GM18870 (cell line): ENCODE data around the gene IFNA10.
"Not testable (repeated sequence)": the region's sequence is repeated elsewhere in the genome, so short reads cannot be mapped to it uniquely, and the experiment has no call there.

Experiments used
- ATAC-seq: cut with Tn5 transposase; IDR thresholded peaks from one replicate; pipeline ENCODE4 v1.9.1; 2021; ENCODE audit warnings: moderate library complexity; ENCODE audit not compliant: unreplicated experiment

IFNA10 gene

DNA sequence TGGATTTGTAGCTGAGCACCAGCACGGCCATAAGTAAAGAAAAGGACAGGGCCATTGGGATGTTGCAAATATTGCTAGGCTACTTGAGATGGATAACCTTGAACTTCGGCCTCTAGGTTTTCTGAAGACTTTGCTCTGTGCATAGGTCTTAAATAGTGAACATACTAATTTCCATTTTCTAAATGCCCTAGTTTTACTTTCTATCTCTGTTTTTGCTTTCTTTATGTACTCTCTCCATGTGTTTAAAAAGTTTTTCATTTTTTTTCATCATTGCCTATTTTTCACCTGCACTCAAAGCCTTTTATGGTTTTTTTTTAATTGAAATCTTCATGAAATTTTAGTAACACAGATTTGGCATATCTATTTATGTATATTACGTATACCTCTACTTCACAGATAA is at the start of gene IFNA10:
TSS of gene IFNA10 (minus strand) at position 101 of the 400 bp plus-strand sequence. CDS start at position 55, 46 bp downstream.
- ATAC-seq = not testable (repeated sequence)

- ATAC-seq = no peak
These were observed 48.7 kb upstream of the IFNA10 start for GRCh38 chr9:21255538-21256212.

- peak; percentile 69 for ATAC-seq
These were observed 46.0 kb upstream of the IFNA10 start for GRCh38 chr9:21252721-21253547.

GRCh38 chr9:21251638-21252037 is 44.7 kb upstream of the IFNA10 start:
- ATAC-seq = no peak

GRCh38 chr9:21251190-21251589 is 44.2 kb upstream of the IFNA10 start:
- no peak for ATAC-seq

DNA sequence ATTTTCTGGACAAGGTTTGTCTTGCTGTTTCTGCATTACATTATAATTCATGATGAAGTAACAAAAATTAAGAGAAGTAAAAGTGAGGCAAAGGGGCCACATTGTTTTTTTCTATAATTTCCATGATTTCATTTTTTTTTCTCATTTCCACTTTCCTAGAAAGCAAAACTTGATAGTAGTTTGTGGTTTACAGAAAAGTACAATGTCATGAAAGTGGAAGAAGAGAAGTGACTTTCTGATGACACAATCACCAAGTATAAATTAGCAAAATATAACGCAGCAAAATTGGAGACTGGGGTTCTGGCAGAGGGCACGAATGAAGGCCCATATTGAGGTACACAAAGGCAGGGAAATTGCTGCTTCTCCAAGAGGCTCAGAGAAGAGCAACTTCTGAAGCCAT is 37.9 kb upstream of the IFNA10 start:
- no peak for ATAC-seq

DNA sequence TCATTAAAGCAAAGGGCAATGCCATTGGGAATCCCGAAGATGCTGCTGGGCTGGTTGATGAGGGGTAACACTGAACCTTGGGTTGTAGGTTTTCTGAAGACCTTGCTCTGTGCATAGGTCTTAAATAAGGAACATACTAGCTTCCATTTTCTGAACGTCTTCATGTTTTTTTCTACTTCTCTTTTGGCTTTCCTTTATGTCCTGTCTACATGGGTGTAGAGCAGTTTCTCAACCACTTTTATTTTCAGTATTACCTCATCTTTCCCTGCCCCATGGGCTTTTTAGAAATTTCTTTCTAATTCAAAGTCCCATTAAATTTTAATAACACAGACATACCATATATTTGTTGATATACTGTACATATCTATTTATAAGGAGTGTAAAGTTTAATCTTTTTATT is 33.0 kb upstream of the IFNA10 start, which contains the start of gene IFNA14:
TSS of gene IFNA14 (minus strand) at position 95 of the 400 bp plus-strand sequence. CDS start at position 25, 70 bp downstream.
- peak; percentile 52 for ATAC-seq

DNA sequence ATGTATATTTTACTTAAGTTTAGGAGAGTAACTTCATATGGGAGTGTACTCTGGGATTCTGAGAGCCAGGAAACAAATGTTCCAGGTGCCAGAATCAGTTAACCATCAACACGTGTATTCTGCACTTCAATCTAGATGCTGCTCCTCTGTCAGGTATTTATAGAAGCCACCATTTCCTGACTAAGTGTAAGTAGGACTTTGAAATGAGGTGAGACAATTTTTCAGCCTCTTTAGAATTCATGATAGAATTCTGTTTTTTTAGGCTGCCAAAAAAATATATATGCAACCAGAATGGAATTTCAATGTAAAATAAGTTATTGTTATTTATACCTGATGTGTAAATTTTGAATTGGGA is 29.4 kb upstream of the IFNA10 start:
- not testable (repeated sequence) for ATAC-seq

- peak; percentile 75 for ATAC-seq
These were observed 28.8 kb upstream of the IFNA10 start for GRCh38 chr9:21235468-21236359.

DNA sequence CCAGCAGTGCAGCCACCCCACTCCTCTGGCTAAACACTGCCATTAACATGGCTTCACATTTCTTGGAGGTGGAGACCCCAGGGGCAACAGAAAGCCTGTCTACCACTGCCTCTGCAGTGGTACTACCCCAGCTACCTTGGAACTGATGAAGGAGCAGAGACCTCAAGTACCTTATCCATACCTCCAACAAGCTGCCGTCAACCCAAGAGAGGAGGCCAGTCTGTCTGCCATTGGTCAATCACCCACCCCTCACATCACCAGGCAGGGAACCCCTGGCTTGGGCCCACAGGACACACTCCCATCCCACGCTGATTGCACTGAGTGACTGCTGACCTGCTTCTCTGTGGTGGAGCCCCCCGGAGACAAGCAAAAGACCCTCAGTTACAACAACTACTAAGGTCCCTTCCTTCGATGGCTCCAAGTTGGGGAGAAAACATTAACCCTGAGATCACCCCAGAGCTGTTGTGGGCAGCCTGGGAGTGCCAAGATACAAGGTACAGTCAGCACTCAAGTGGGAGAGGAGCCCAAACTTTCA is 27.3 kb upstream of the IFNA10 start:
- no peak for ATAC-seq

DNA sequence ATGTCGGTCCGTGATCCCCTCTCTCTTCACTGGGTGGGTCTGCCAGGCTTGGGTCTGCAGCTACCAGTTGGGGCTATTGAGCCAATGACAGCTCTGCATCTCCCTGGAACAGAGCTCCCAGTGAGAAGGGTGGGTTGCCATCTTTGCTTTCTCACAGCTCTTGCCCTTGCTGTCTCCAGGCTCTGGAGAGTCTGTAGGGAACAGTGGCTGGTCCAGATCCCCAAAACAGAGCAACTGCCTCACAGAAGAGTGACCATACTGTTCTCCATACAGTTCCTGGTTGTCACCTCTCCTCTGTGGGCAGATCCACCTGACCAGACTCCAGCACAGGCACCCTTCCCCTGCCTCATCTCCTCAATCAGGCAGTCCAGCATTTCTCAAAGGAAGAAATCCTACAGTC is 26.3 kb upstream of the IFNA10 start:
- no peak for ATAC-seq

DNA sequence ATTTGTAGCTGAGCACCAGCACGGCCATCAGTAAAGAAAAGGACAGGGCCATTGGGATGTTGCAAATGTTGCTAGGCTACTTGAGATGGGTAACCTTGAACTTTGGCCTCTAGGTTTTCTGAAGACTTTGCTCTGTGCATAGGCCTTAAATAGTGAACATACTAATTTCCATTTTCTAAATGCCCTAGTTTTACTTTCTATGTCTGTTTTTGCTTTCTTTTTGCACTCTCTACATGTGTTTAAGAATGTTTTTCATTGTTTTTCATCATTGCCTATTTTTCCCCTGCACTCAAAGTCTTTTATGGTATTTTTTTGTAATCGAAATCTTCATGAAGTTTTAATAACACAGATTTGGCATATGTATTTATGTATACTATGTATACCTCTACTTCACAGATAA is 21.2 kb upstream of the IFNA10 start, which contains the start of gene IFNA17:
TSS of gene IFNA17 (minus strand) at position 101 of the 400 bp plus-strand sequence. CDS start at position 52, 49 bp downstream.
- no peak for ATAC-seq

- not testable (repeated sequence) for ATAC-seq
These were observed 10.3 kb upstream of the IFNA10 start, which contains the start of gene IFNA16 for GRCh38 chr9:21217211-21217610. IFNA16 (minus strand) TSS chr9:21217311; CDS start chr9:21217305, 6 bp downstream.

DNA sequence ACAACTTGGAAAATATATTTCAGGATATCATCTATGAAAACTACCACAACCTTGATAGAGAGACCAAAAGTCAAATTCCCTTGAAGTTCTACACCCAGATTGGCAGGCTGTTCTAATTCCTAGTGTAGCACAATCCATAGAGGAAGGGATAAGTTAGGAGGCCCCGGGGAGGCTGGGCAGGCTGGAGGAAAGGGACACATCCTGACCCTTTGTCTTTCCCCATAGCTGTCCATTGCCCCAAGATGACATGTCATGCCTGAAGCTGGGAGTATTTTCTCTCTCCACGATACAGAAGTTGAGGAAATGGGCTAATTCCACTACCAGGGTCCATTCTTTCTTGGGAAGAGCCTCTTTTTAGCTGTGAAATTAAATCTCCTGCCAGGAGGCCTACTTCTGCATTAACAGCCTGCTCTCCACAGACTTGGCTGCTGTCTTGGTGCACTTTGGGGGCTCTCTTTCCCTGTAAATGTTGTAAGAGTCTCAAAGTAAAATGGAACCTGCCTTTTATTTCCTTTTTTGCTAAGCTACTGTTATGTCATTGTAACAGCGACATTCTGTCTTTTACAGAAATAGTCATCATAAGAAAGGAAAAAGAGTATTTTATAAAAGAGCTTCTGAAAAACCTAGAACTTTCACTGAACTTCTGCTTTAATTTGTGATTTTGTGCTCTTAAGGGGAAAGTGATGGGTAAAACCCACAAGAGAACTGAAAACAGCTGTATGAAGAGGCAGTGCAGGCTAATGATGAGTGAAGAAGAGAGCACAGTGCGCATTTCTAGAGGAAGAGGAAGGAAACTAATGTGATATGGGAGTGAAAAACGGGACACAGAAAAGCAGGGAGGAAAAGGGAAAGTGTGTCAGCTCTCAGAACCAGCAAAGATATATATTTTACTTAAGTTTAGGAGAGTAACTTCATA is 6.7 kb upstream of the IFNA10 start:
- ATAC-seq = peak; percentile 74

GRCh38 chr9:21212160-21212559 is 5.2 kb upstream of the IFNA10 start:
- ATAC-seq = not testable (repeated sequence)

- not testable (repeated sequence) for ATAC-seq
These were observed 3.8 kb upstream of the IFNA10 start for GRCh38 chr9:21210782-21211181.

- no peak for ATAC-seq
These were observed 3.4 kb upstream of the IFNA10 start for GRCh38 chr9:21210311-21210710.

DNA sequence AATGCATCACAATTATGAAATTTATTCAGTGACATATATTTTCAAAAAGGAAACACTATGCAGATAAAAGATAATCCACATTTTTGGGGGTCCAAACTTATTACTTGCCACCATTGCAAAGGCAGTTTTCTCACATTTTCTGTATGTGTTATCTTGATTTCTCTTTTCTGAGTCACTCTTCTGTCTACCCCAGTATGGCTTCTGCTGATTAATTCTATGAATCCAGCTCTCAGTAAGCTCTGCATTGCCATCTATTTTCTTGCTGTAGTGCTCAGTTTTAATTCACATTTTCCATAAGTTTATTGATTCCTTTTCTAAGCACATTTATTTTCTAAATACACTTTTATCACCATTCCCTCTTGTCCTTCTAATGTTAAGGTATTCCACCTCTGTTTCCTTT is 1.7 kb downstream of the IFNA10 start:
- ATAC-seq = no peak

- not testable (repeated sequence) for ATAC-seq
These were observed 4.8 kb downstream of the IFNA10 start, which contains the start of gene IFNA7 for GRCh38 chr9:21202105-21202504. IFNA7 (minus strand) TSS chr9:21202205; CDS start chr9:21202165, 40 bp downstream.
